Mononuclear cell (primary cell): ENCODE measurements around the gene MTNR1A. TPM values are rescaled to one million over a fixed set of nuclear protein-coding genes. Genes with fewer than 3 reads are reported as not detected.

Experiments used
- H3K27me3 ChIP-seq: 2 replicates; pipeline ENCODE4 v1.6.0; 2011; ENCODE audit warnings: low read length, control low read depth; ENCODE audit not compliant: insufficient read depth
- H3K4me1 ChIP-seq: 2 replicates; pipeline ENCODE4 v1.5.1; 2011; ENCODE audit warnings: mild to moderate bottlenecking, low read length, control low read depth; ENCODE audit not compliant: insufficient read depth
- H3K4me3 ChIP-seq: 2 replicates; pipeline ENCODE4 v1.5.1; 2011; ENCODE audit warnings: mild to moderate bottlenecking, low read length, moderate library complexity
- H3K9me3 ChIP-seq: 2 replicates; pipeline ENCODE4 v1.5.1; 2011; ENCODE audit warnings: low read depth, mild to moderate bottlenecking, control low read depth, low read length
- total RNA-seq: library from RNA; depleted of rRNA; stranded (reverse); fragments of >200 nt; gene quantifications from one replicate; pipeline ENCODE4 v1.2.3, GENCODE V29; 2012

MTNR1A gene
- not detected for total RNA-seq

DNA sequence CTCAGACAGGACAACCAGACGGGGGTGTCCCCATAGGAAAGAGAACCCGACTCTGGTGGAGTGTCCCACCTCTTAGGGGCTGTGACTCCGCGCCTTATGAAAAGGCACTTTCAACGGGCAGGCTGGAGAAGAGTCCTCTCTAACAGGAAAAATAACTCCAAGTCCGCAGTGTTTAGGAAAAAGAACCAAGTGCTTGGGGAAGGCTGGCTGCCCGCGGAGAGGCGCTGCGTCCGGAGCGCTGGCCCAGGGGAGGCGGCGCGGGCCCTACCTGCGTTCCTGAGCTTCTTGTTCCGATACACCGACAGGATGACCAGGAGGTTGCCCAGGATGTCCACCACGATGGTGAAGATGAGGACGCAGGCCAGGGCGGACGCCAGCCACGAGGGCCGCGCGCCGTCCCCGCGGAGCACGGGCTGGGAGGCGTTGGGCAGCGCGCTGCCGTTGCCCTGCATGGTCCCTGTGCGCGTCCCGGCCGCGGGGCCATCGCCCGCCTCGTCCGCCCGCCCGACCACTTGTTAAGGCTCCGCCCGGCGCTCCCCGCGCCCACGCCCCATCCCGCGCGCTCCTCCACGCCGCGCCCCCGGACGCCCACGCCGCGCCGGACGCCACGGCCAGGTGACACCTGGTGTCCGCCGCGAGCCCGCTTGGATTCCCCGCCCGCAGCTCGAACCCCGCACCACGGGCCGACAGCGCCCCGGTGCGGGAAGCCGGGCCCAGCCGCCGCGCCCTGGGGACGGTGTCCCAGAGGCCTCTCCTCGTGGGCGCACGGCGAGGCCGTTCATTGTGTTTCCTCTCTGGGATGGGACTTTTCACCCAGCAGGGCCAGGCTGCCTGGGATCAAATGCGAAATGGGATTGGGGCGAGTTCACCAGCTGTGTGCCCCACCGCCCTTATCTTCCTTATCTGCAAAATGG lies at the start of gene MTNR1A:
TSS of gene MTNR1A (minus strand) at position 654 of the 914 bp plus-strand sequence. CDS start at position 452, 202 bp downstream.
- no peaks in the 10 kb centered on the region for H3K9me3 ChIP-seq
- H3K27me3 ChIP-seq: peaks cover 10% of the 10 kb centered on the region
- H3K4me3 ChIP-seq: no peak within 1 kb of the TSS

DNA sequence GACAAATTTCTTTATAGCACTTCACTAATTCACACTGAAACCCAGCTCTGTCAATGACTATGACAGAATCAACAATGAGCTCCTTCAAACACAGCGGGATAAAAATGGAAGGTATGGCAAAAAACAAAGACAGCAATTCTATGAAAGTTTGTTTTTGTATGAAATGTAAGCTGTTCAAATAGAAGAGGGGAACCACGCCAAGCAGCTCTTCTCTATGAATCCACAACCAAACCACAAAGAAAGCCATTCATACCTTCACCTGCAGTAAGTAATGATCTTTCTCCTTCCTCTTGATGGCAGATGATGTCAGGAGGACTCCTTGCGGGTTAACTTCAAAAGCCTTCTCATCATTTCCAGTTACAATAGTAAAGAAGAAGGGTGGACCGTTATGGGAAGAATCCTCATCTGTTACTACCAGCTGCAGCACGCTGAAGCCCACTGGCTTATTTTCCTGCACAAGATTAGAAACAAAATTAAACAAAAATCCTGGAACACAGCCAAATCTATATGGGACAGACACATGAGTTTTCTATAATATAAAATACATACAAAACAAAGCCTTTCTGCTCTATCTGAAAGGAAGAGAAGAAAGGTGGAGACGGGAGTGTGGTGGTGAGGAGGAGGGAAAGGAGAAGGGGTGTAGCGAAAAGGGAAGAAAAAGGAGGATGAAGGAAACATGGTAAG lies 48.9 kb upstream of the MTNR1A start:
- no peak overlapping the region for H3K4me3 ChIP-seq
- H3K4me1 ChIP-seq: no peaks in the 10 kb centered on the region
- H3K9me3 ChIP-seq: no peaks in the 10 kb centered on the region
- no peaks in the 10 kb centered on the region for H3K27me3 ChIP-seq

More for the DNA sequence above, at the start of gene MTNR1A:
- H3K4me1 ChIP-seq: no peaks in the 10 kb centered on the region

DNA sequence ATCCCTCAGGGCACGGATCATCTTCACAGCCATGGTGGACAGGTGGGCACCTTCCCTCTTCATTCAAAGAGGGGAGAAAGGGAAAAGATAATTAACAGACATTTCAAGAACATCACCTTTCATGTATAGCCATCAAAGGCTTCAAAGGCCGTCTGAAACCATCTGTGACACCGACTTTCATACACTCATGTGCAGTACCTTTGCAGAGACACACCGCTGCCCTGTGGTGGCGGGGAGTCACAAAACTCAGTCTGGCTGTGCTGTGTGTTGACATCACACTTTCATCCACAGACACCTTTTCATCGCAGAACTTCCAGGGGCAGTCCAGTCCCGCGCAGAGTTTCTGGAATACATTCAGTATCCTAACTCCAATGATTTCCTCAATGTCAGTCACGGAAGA lies 47.6 kb upstream of the MTNR1A start:
- H3K27me3 ChIP-seq: no peaks in the 10 kb centered on the region
- H3K9me3 ChIP-seq: no peaks in the 10 kb centered on the region
- no peak overlapping the region for H3K4me3 ChIP-seq
- H3K4me1 ChIP-seq: no peaks in the 10 kb centered on the region

DNA sequence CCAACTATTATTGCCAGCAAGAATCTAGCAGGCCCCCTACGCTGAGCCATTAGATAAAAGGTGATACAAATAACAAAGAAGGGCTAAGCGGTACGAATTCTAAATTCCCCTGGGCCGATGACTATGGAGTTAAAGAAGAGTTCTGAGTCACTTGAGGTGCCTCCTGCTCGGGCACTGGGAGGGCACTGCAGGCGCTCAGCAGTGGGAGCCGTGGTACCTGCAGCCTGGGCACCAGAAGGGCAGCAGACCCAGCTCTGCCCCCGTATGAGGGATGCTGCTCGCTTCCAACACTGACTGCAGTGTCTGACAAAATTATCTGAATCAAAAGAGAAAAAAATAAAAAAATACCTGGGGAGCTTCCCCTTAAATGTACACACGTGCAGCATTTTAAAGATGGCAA lies 44.1 kb upstream of the MTNR1A start:
- Histone ChIP-seq H3K4me3 (no peak overlapping the region), H3K4me1 (no peaks in the 10 kb centered on the region), H3K9me3 (no peaks in the 10 kb centered on the region), H3K27me3 (no peaks in the 10 kb centered on the region)

DNA sequence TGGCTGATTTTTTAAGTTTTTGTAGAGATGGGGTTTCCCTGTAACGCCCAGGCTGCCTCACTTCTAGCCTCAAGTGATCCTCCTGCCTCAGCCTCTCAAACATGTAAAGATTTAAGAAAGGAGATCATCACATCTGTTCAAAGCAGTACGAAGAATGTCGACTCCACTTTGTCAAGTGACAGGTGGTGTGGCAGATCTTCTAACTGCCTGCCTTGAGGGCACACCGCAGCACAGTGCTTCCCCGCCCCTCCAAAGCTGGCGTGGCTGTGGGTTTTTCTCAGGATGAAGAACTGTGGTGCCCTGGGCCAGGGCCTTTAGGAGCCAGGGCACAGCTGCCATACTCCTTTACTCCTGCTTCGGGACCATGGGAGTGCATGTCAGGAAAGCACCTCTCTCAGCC lies 43.3 kb upstream of the MTNR1A start:
- Histone ChIP-seq H3K4me3 (no peak overlapping the region), H3K9me3 (no peaks in the 10 kb centered on the region), H3K27me3 (no peaks in the 10 kb centered on the region), H3K4me1 (no peaks in the 10 kb centered on the region)

DNA sequence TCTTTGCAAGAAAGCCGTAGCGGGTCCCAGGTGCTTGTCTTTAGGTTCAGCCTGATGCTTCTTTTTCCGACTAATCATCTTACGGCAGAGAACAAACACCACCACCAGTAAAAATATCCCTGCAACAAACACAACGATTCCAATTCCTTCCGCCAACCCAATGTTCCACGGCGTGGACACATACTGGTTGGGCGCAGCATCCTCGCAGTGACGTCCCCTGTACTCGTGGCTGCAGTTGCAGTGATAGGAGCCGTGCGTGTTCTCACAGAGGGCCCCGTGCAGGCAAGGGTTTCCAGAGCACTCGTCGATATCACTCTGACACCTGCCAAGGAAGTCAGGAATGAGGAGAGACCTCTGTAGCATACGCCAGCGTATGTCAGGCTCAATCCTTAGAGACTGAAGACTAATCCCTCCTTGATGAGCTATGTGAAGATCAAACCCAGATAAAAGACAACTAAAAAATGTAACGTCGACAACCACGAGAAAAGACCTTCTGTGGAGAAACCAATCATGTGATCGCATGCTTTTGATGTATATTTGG lies 41.6 kb upstream of the MTNR1A start:
- Histone ChIP-seq H3K4me1 (no peaks in the 10 kb centered on the region), H3K9me3 (no peaks in the 10 kb centered on the region), H3K27me3 (no peaks in the 10 kb centered on the region), H3K4me3 (no peak overlapping the region)

DNA sequence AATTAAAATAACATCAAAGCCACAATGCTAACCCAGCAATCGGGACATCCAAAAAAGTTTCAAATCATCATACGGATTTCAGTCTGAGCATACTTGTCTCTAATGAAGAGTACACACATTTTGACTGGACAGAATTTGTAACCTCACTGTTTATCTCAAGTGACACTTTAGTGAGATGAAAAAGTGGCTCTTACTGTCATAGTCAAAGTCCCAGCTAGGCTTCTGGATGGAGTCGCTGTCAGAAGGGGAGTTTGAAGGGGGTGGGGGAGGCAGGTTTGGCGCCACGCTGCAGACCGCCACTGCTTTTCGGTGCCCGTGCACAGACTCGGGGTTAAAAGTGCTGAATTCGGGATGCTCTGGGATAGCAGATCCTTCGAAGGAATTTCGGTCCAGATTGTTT lies 41.0 kb upstream of the MTNR1A start:
- H3K4me3 ChIP-seq: no peak overlapping the region
- H3K9me3 ChIP-seq: no peaks in the 10 kb centered on the region
- H3K4me1 ChIP-seq: no peaks in the 10 kb centered on the region
- no peaks in the 10 kb centered on the region for H3K27me3 ChIP-seq

DNA sequence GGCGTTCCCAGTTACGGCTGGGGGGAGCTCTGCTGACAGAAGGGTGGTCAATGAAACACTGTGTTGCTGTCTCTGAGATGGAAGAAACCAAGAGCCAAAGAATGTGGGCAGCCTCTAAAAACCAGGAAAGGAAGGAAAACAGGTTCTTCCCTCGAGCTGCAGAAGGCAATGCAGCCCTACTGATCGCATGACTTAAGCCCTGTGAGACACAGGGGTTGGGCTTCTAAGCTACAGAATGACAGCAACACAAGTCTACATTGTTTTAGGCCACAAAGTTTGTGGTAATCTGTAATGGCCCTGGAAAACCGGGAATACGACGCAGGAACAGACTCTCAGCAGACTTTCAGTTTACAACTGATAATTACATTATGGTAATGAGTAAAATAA lies 38.2 kb upstream of the MTNR1A start:
- Histone ChIP-seq H3K4me1 (no peaks in the 10 kb centered on the region), H3K4me3 (no peak overlapping the region), H3K9me3 (no peaks in the 10 kb centered on the region), H3K27me3 (no peaks in the 10 kb centered on the region)

DNA sequence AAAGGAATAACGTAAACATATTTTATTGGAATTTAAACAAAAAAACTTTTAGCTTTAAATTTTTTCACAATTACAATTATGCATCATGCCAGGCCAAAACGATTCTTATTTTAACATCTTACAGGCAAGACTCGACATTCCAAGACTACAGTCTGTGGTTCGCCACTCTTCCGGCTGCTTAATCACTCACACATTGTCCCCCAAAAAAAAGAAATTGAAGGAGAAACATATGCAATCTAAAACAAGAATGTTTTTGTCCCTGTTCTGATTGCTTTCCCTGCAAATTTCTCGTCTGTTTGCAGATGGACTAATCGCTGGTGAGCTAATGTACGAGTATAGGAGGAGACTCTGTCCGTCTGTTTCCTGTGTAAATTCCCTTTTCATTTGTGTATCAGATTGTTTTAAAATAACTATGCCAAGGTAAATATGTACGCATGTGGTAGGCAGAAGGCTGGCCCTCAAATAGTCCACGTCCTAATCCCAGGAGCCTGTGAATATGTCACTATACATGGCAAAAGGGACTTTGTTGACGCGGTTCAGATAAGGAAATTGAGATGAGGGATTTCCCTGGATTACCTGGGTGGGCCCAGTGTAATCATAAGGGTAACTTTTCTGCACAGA lies 37.7 kb upstream of the MTNR1A start:
- no peaks in the 10 kb centered on the region for H3K9me3 ChIP-seq
- H3K4me3 ChIP-seq: no peak overlapping the region
- no peaks in the 10 kb centered on the region for H3K4me1 ChIP-seq
- H3K27me3 ChIP-seq: no peaks in the 10 kb centered on the region

DNA sequence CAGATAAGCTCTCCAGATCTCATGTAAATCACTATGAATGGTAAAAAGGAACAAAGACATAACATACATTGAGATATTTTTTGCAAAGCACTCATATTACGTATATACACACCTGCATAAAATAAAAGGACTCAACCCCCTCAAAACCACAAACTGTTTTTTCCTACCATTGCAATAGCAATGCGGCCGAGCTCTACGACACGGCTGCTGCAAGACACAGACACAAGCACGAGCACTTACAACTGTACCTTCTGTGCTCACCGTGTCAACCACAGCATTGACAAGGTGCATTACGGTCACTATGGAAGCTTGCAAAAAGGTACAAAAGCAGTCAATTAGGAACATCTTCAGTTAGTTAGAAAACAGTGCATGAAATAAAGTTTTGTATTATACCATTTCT lies 37.1 kb upstream of the MTNR1A start:
- Histone ChIP-seq H3K4me1 (no peaks in the 10 kb centered on the region), H3K27me3 (no peaks in the 10 kb centered on the region), H3K9me3 (no peaks in the 10 kb centered on the region), H3K4me3 (no peak overlapping the region)

DNA sequence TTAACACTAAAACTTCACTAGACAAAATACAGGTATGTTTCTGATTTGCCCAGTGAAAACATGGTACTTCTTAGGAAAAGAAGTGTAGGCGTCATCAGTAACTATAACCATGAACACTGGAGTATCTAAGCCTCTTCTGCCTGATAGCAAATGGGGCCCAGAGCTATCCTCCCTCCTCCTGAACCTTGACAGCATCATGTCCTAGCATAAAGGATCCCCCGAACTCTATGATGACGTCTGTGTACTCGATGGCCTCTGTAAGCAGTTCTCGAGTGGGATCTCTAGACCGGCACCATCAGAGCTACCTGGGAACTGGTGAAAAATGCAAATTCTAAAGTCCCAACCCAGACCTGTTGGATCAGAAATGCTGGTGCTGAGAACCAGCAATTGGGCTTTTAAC lies 36.3 kb upstream of the MTNR1A start:
- Histone ChIP-seq H3K27me3 (no peaks in the 10 kb centered on the region), H3K4me3 (no peak overlapping the region), H3K9me3 (no peaks in the 10 kb centered on the region), H3K4me1 (no peaks in the 10 kb centered on the region)

DNA sequence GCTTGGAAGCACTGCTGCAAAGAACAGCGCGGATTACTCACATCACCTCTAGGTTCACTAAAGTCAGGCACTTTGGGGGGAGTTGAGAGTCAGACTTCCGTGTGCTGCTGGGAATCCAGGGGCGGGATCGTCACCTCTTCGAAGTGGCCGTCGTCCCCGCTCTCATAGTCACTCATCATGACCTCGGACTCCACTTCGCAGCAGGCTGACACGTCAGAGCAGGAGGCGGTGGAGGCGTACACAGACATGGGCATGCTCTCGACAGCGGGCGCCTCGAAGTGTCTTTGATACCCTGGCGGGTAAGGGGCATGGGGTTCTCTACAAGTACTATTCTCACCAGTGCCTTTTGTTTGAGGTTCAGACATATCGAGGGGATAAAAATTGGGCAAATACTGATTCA lies 33.1 kb upstream of the MTNR1A start:
- Histone ChIP-seq H3K4me1 (no peaks in the 10 kb centered on the region), H3K27me3 (no peaks in the 10 kb centered on the region)

DNA sequence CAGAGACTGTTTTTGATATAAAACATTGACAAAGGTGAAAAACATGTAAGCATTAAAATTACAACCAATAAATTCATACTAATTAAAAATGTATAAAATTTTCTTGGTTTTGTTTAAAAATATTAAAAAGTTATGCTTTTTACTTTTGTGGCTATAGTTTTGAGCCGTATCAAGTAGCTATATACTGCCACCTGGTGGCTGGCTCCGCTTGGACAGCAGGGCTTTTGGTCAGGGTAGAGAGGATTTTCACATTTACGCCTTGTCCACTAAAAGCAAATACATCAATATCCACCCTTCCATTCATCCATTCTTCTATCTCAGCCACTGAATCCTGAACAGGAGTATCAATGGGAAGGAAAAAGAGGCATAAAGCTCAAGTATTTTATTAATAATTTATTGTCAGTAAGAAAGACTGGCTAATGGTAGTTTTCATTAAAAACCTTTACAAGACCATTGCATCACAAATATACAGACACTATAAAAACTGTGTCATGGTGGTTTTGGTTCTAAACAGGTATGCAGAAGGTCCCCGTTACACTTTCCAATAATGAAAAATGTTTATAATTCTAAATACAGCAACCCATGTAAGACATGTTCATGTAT lies 32.1 kb upstream of the MTNR1A start:
- H3K4me3 ChIP-seq: no peak overlapping the region
- H3K9me3 ChIP-seq: no peaks in the 10 kb centered on the region
- no peaks in the 10 kb centered on the region for H3K27me3 ChIP-seq
- H3K4me1 ChIP-seq: no peaks in the 10 kb centered on the region

More for the DNA sequence above, 33.1 kb upstream of the MTNR1A start:
- Histone ChIP-seq H3K9me3 (no peaks in the 10 kb centered on the region), H3K4me3 (no peak overlapping the region)

DNA sequence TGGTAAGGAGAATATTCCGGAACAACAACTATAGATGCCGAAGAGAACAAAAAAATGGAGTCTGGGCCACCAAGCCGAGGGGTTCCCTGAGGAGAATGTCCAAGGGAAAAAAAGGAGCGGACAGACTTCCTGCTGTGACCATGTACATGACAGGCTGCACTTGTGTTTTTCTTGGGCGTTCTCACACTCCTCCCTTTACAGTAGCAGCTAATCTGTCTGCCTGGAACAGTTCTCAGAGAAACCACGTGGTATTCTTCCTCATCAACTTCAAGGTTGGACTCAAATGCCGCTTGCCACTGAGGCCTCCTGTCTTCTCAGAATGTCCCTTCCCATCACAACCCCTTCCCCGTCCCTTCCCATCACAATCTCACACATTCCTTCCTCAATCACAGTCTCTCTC lies 30.8 kb upstream of the MTNR1A start:
- Histone ChIP-seq H3K9me3 (no peaks in the 10 kb centered on the region), H3K4me1 (no peaks in the 10 kb centered on the region), H3K4me3 (no peak overlapping the region), H3K27me3 (no peaks in the 10 kb centered on the region)

DNA sequence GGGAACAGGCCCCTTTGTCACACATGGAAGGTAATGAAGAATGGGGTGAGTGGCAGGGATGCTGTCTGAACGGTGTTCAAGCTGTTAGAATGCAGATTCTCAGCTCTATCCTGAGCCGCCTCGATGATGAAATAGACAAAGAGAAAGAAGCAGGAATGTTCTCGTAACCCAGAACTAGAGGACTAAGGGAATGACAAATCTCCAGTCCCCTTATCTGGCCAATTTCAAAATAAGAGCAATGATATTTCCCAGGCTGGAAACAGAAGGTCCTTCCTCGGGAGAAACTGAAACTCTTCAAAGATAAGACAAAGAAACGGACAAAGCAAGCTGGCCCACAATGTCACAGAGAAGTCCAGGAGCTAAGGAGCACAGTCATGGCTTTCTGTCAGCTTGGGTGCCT lies 29.5 kb upstream of the MTNR1A start:
- no peak overlapping the region for H3K4me3 ChIP-seq
- H3K4me1 ChIP-seq: no peaks in the 10 kb centered on the region
- H3K9me3 ChIP-seq: no peaks in the 10 kb centered on the region

More for the DNA sequence above, 29.5 kb upstream of the MTNR1A start:
- no peaks in the 10 kb centered on the region for H3K27me3 ChIP-seq
